AG08395 (cell line): Measurements from ENCODE around the gene INTS14.
A peak's percentile ranks its signal among the peaks of the same experiment; 100 is the strongest.
"Not testable (repeated sequence)": the region's sequence is repeated elsewhere in the genome, so short reads cannot be mapped to it uniquely, and the experiment has no call there.

Experiments used
- DNase-seq: peaks from one replicate; pipeline ENCODE4 v3.0.0; 2012; ENCODE audit warnings: mixed read lengths, low spot score

The INTS14 gene

DNA sequence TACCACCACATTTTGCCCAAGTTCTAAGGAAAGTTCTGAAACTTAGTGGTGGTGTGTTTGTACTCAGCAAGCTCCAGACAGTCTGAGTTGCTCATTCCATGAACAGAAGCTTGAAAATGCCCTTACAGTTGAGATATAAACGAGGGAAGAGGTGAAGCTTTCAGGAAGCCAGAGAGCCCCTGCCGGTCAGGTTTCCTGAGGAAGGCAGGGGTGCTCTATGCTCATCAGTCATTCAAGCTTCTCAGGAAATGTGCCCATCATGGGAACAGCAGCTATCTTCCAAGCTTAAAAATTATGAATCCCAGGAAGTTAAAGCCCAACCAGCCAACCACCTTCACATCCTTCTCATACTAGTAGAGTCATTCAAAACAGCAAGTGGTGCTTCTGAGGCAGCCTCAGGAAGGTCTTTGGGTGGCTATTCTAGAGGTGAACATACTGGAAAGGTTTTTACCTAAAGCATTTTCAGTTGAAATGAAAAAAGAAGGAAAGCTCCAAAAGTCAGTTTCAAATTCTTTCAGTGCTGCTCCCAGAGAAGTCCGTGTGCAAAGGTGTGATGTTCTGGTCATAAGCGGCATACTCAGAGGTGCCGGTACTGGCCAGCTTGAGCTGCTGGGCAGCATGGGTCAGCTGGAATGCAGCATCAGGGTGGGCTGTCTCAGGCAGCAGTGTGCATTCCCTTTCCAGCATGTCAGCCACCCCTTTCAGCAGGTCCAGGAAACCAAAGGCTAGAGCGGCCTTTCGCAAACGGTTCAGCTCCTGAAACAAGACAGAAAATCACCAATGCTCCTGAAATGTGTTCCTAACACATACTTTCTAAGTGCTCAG lies 31.8 kb downstream of the INTS14 start:
- DNase-seq: no peak

DNA sequence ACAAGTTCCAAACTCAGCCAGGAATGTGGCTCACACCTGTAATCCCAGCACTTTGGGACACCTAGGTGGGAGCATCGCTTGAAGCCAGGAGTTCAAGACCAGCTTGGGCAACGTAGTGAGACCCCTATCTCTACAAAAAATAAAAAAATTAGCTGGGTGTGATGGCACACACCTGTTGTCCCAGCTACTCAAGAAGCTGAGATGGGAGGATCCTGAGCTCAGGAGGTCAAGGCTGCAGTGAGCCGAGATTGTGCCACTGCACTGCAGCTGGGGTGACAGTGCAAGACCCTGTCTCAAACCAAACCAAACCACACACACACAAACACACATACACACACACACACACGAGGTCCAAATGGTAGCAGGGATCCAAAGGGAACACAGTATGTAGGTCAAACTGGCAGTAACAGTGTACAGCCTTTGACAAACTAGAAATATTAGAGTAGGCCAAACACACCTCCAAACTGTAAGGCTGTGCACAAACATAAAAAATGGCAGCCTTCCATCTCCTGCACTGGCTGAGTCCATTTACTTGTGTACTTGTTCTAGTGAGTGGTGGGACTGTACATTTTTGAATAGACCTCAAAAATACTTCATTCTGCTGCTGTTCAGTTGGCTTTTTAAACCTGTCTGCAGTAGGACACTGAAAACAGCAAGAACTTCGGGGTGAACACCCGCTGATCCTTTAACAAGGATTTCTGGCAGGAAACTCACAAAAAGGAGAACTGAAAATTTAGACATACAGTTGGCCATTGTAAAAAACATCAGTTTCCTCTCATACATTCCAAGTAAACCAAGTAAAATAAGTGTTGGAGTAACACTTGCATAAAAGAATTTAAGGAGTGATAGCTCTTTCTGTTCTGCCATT lies 33.6 kb downstream of the INTS14 start:
- DNase-seq: no peak

DNA sequence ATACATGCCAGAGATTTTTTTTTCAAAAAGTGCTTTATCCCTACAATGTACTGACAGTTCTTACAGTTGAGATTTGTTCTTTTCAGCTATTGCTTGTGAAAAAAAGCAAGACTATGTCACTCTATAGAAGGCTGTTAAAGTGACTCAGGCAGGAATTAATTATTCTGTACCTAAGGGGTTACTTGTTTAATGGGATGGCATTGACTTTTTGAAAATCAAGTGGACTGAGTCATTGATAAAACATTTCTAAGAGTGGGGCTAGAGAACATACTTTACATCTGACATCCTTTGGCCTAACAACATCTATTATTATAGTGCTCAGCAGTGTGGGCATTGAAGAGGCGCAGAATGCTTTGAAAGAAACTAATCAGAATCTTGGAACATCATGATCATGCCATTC lies 34.3 kb downstream of the INTS14 start:
- DNase-seq: peak; percentile 45

DNA sequence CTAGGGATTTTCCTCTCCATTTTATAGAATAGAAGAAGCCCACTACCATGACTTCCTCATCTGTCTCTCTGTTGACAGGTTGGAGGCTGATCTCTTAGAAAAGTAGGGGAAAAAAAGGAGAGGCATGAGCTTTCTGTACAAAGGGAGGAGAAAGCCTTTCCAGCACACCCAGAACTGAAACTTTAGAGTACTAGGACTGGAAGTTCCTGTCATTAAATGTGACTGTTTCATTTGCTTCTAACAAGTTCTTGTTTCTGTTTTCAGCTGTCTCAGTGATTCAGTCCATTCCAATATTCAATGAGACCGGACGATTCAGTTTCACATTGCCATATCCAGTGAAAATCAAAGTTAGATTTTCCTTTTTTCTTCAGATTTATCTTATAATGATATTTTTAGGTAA lies 39.0 kb downstream of the INTS14 start:
- no peak for DNase-seq

DNA sequence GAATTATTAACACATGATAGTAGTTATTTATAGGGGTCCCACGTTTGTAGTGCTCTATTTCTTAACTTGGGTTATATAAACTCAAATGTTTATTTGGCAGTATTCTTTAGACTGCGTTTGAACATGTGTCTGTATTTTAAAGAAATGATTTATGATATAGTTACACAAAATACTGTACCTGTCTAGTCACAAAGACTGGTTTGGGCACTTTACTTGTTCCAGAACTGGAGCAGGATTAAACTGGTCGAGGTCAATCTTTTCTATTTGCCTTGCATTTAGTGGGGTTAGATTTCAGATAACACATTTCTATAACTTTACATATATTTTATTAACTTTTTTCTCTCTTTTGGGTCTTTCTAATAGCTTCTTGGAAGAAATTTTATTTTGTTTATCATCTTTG lies 41.2 kb downstream of the INTS14 start:
- DNase-seq: no peak

DNA sequence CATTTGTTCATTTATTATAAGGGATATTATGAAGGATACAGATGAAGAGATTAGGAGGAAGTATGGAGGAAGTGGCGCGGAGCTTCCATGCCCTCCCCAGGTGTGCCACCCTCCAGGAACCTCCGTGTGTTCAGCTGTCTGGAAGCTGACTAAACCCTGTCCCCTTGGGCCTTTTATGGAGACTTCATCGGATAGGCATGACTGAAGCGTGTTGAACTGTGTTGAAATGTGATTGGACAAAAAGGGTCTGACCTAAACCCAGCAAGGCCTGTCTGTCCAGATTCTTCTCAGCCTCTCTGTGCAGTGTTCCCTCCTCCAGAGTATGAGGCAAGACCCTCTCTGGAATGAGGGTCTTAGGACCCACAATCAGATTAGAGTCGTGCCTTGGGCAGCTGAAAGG lies 49.0 kb downstream of the INTS14 start:
- DNase-seq: no peak

DNA sequence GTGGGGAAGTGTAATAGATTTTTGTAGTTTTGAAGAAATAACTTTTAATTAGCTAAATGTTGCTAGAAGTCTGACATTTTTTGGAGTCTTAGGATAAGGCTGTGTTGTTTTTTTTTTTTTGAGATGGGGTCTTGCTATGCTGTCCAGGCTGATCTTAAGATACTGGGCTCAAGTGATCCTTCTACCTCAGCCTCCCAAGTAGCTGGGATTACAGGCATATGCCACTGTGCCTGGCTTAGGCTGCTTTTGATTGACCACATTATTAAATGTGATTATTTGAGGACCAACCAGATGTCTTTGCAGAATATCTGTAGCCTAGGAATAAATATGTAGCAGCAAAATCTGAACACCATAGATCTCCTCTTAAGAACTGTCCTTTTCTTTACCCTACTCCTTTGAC lies 51.0 kb downstream of the INTS14 start:
- no peak for DNase-seq

DNA sequence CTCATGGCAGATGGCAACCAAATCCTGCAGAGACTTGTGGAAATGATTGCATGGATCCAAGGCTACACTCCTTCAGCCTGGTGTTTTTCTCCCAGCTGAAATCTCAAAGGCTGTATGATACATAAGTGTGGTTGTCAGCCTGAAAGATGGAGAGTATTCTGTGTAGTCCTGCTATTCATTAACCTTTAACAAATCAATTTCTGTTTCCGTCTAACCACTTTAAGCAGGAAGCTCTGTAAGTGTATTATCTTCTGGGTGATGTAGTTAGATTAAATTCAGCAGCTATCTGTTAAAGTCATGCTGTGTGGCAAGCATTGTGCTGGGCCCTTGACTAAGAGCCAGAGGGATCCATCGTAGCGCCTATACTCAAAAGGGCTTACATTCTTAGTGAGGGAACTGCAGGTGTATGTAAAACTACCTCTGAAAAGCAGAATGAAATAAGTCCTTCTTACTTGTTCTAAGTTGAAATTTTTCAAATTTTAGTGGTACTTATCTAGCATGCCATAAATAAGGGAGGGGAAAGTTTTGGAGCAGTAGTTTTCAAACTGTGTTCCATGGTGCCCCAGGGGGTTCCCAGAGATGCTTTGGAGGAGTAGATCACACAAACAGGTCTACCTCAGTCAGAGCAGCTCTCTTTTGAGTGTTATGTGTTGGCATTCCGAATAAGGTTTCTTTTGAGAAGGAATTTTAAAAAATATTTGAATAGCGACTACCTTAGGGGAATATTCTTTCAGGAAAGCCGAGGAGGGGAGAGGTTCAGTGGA lies 51.8 kb downstream of the INTS14 start:
- no peak for DNase-seq

DNA sequence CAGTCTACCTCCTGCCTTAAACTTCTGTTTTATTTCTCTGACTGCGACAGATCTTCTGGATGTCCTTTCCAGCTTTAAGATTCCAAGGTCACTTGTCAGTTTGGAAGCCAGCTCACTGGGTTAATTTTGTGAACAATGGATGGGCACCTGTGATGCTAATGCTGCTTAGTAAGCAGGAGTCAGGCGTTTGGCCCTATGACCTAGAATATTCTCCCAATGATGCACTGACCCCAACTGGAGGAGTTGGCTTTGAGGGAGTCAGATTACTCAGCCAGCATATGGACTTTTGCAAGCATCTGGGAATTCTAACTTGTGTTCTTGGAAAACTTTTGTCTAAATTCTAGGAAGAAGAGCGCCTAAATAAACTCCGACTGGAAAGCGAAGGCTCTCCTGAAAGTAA lies 52.6 kb downstream of the INTS14 start:
- DNase-seq: no peak

DNA sequence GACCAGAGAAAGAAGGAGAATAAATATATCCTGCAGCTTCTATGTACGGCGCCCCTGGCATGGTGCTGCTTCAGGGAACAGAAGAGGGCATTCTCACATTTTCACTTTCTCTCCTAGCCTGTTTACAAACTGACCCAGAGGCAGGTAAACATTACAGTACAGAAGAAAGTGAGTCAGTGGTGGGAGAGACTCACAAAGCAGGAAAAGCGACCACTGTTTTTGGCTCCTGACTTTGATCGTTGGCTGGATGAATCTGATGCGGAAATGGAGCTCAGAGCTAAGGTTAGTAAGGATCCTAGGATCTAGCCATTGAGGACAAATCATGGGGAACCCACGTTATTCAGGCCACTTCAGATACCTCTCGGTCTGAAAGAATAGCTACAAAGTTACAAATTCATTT lies 54.3 kb downstream of the INTS14 start:
- no peak for DNase-seq

DNA sequence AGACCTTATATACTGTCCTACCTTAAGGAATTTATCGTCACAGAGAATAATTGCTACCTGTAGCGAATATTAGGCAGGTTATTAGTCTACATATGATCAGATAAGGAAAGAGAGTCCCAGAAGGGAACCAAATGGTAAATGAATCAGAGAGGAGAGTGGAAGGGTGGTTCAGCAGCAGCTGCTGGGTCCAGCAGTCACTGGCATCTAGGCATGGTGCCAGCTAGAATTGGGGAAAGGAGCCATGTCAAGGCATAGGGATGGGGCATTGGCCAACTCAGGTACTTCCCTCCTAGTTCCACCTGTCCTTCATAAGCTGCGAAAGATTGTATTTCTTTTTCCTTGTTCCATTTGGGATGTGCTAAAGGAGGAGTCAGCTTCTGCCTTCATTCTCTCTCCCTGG lies 57.2 kb downstream of the INTS14 start:
- DNase-seq: no peak

DNA sequence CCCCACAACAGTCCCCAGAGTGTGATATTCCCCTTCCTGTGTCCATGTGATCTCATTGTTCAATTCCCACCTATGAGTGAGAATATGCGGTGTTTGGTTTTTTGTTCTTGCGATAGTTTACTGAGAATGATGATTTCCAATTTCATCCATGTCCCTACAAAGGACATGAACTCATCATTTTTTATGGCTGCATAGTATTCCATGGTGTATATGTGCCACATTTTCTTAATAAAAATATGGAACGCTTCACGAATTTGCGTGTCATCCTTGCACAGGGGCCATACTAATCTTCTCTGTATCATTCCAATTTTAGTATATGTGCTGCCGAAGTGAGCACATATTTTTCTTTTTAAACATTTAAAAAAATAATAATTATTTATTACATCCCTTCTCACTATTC lies 58.1 kb downstream of the INTS14 start:
- DNase-seq: not testable (repeated sequence)

DNA sequence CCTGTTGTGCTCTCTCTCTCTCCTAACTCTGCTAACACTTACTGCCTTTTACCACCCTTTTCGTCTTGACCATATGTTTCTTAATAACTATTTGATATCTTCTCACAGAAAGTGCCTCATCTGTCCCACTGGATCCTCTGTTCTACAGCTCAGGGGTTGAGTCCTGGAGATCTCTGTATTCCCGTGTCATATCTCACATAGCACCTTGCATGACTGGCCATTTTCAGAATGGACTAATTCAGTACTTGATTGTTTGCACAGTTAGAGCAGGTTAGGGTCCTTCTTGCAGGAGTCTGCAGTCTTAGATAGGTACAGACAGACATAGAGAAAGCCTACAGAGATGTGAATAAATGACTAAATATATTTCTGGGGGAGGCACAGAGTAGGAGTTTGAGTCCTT lies 59.7 kb downstream of the INTS14 start:
- no peak for DNase-seq

DNA sequence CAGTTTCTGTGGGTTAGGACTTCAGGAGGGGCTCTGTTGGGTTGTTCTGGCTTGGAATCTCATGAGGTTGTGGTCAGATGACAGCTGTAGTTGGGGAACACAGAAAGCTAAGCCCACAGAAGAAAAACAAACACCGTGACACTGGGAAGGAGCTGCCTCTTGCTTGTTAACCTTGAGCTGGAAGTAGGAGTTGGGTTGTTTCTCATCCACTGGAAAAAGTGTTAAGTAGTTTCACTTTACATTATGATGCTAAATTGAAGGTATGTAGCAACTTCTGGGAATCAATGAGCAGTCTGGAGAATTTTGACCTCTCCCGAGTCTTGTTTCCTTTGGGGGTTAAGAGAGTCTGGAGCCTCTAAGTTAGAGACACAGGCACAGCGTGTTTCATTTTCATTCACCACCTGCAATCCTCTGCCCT lies 60.2 kb downstream of the INTS14 start:
- DNase-seq: no peak

DNA sequence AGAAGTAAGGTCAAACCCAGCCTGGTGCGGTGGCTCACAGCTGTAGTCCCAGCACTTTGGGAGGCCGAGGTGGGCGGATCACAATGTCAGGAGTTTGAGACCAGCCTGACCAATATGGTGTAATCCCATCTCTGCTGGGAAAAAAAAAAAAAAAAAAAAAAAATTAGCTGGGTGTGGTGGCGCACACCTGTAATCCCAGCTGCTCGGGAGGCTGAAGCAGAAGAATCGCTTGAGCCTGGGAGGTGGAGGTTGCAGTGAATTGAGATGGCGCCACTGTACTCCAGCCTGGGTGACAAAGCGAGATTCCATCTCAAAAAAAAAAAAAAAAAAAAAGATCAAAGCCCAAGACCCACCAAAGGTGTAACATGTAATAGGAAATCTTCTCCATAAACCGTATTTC lies 61.6 kb downstream of the INTS14 start:
- not testable (repeated sequence) for DNase-seq

DNA sequence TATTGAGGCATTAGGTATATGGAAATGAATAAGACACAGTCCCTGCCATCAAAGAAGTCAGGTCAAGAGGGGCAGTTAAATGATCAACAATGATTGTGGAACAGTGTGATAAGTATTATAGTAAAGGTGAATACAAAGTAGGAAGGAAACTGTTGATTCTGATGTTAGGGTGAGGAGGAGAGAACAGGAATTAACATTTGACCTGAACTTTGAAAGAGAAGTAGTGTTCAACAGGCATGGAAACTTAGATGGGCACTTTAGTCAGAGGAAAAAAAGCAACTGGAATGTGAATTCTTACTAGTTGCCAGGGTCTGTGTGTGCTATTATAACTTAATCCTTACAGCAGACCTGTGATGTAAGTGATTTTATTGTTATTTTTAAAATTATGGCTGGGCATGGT lies 63.1 kb downstream of the INTS14 start:
- no peak for DNase-seq

DNA sequence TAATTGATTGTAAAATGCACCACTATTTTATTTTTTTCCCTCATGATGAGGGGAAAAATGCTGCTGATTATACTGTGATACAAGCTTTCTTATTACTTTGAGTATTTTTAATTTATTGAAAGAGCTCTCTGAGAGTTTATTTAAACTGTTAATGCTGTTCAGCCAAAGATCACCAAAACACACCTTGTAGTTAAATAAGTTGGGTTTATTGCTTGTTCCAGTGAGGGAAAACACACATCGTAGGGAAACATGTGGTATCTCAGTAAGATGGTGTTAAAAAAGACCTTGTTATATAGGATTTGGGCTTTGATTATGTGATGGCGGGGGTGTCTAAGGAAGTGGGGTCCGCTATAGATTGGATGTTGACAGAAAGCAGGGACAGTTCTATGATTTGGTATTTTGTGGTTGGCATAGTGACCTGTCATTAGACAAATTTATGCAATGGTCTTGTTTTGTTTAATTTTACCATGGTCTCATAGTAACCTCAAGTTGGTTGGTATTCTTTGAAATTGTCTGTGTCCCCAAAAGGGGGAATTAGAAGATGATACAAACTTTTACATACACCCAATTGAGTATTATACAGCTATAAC lies 69.6 kb downstream of the INTS14 start:
- no peak for DNase-seq

DNA sequence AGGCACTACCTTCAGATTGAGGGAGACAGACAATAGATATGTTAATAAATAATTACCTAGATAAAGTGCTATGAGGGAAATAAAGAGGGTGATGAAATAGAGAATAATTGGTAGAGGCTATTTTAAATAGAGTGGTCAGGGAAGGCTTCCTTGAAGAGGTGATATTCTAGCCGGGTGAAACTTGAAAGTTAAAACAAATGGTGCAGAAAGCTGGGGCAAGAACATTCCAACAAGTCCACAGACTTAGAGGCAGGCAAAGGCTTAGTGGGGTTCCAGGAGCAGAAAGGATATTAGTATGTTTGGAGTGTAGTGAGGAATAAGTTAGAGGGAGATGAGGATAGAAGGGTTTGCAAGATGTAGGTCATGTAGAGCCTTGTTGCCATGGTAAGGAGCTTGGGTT lies 70.6 kb downstream of the INTS14 start:
- DNase-seq: no peak

DNA sequence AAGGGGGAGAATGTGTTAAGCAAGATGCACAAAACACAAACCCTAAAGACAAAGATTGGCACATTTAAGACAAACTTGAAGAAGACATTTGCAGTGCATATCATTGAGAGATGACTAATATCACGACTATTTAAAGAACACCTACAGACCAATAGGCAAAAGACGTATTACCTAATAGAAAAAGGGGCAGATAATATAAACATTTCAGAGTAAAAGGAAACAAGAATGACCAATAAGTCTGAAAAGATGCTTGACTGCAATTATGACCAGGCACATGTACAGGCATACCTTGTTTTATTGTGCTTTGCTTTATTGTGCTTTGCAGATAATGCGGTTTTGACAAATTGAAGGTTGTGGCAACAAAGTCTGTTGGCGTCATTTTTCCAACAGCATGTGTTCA lies 75.7 kb downstream of the INTS14 start:
- no peak for DNase-seq

DNA sequence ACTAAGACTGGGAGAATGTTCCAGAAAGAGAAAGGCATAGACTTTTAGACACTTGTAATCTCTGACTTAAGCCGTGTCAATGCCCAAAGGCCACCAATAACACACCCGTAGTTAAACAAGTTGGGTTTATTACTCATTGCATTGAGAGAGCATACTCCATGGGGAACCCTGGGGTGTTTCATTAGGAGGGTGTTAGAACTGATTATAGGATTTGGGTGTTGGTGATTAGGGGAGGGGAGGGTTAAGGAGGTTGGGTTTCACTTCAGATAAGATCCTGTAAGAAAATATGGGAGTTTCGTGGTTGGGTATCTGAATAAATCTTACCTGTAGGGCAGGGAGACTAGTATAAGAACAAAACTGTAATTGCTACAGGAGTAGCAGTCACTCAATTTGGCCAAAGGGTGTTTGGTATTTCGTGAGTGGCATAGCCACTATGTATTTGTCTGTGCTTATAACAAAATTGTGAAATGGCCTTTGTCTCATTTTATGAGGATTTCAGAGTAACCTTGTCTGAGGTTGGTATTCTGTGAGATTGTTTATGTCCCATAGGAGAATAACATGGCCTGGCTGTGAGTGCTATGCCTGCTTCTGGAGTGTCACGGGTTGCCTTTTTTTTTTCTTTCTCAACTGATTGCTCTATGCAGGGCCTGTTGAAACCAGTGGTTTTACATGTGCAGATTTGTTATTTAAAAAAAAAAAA lies 77.7 kb downstream of the INTS14 start:
- DNase-seq: no peak

DNA sequence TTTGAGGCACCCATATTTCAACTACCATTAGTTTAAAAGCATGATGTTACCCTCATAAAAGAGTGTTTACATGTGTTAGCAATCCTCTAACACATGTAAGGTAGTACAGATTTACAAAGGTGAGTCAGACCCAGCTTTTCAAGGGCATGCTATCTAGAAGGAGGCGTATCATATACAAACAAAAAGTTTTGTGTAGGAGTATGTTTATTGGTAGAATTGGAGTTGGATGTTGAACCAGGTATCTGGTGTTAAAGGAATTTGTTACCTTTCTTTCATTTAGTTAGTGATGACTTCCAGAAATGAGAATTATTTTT lies 78.2 kb downstream of the INTS14 start:
- no peak for DNase-seq
